ENCODE measurements around the gene MPRIP. TPM values are rescaled to one million over a fixed set of nuclear protein-coding genes. Genes with fewer than 3 reads are reported as not detected.

MPRIP gene
- total RNA-seq, 1 experiment from 2014 or later, result 132 TPM

DNA sequence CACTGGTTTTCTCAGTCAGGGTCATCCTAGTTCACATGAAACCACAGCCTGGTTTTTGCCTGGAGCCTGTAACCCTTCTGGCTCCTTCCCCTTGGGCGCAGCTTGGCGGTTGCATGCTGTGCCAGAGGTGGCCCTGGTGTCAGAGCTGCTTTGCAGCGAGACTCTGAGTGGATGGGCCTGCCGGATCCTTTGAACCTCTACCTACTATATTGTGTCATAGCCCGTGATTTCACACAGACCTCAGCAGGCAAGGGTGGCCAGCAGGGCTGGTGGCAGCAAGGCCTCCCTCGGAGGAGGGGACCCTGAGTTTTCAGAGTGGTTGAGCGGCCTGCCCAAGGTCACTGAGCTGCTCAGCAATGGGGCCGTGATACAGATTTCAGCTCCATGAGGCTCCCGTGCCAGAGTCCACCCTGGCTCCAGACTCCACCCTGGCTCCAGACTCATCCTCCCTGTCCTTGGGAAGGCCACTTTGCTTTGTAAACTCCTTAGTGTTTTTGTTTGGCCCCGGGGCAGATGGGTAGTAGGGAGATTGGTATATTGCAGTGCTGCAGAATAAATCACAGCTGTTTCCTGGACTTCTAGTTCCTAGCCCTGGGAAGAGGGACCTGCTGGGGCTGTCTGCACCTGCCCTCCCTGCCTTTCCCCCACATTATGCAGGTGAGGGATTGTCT, 9.7 kb downstream of the MPRIP start:
- Histone ChIP-seq H3K56ac (ENCODE audit: insufficient read length, low read depth, low read length) (no peak overlapping the region), H3K79me2 (ENCODE audit: insufficient read depth, low read length) (peaks cover 12% of the 10 kb centered on the region; the same call in 1 of the 2 replicates), H3K9me3 (ENCODE audit: control insufficient read depth, low read depth, low read length) (no peaks in the 10 kb centered on the region), H3K27ac (ENCODE audit: insufficient read length, low read depth, low read length) (no peak overlapping the region), H2AK5ac (ENCODE audit: insufficient read length, low read length) (no peak overlapping the region), H3K14ac (ENCODE audit: insufficient read depth, low read length) (no peak overlapping the region; the same call in 1 of the 2 replicates), H2BK15ac (ENCODE audit: low read depth, low read length) (no peak overlapping the region), H3K4me2 (ENCODE audit: insufficient read depth, insufficient read length, low read length) (no peak overlapping the region), H2BK12ac (ENCODE audit: insufficient read length, low read depth, low read length) (no peak overlapping the region), H3T11ph (ENCODE audit: low read length) (no peak overlapping the region), H2BK20ac (ENCODE audit: low read depth, low read length, poor library complexity, severe bottlenecking) (no peak overlapping the region), H3K27me3 (ENCODE audit: insufficient read depth, low read length) (no peaks in the 10 kb centered on the region), H3K18ac (ENCODE audit: insufficient read length, low read depth, low read length) (no peak overlapping the region), H3K4me1 (ENCODE audit: insufficient read depth, low read length) (no peaks in the 10 kb centered on the region), H4K8ac (replicated peaks; ENCODE audit: insufficient read length, low read depth, low read length) (no peak overlapping the region), H3K23ac (ENCODE audit: insufficient read length, low read depth, low read length) (no peak overlapping the region), H2BK5ac (ENCODE audit: insufficient read length, low read length) (no peak overlapping the region), H4K5ac (ENCODE audit: insufficient read length, low read depth, low read length) (no peak overlapping the region), H3K23me2 (ENCODE audit: insufficient read length, low read depth, low read length, poor library complexity, severe bottlenecking) (no peaks in the 10 kb centered on the region), H4K91ac (ENCODE audit: insufficient read length, low read depth, low read length) (no peak overlapping the region), H3K4ac (ENCODE audit: low read depth, low read length) (no peak overlapping the region), H2AFZ (ENCODE audit: low read length) (no peak overlapping the region), H3K79me1 (ENCODE audit: insufficient read depth, low read depth, low read length, poor library complexity, severe bottlenecking) (peaks cover 9% of the 10 kb centered on the region), H4K20me1 (ENCODE audit: control insufficient read depth, insufficient read depth, insufficient read length) (no peaks in the 10 kb centered on the region), H3K9ac (ENCODE audit: extremely low read depth, insufficient read length, low read length) (no peak overlapping the region), H2BK120ac (ENCODE audit: low read depth, low read length, poor library complexity, severe bottlenecking) (no peak overlapping the region)
- TF ChIP-seq, protein P1, sequence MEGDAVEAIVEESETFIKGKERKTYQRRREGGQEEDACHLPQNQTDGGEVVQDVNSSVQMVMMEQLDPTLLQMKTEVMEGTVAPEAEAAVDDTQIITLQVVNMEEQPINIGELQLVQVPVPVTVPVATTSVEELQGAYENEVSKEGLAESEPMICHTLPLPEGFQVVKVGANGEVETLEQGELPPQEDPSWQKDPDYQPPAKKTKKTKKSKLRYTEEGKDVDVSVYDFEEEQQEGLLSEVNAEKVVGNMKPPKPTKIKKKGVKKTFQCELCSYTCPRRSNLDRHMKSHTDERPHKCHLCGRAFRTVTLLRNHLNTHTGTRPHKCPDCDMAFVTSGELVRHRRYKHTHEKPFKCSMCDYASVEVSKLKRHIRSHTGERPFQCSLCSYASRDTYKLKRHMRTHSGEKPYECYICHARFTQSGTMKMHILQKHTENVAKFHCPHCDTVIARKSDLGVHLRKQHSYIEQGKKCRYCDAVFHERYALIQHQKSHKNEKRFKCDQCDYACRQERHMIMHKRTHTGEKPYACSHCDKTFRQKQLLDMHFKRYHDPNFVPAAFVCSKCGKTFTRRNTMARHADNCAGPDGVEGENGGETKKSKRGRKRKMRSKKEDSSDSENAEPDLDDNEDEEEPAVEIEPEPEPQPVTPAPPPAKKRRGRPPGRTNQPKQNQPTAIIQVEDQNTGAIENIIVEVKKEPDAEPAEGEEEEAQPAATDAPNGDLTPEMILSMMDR (conservative IDR thresholded peaks at IDR 0.05), result no peak
- no peaks in the 10 kb centered on the region for H3K9me3 Mint-ChIP-seq
- no peaks in the 10 kb centered on the region; a peak in 3 of 7 replicates for H3K36me3 Mint-ChIP-seq (ENCODE audit: insufficient read depth in 1 of 3, low read depth in 3 of 3)
- H3K27me3 Mint-ChIP-seq (ENCODE audit: low read depth), result no peaks in the 10 kb centered on the region
- H3K4me1 Mint-ChIP-seq, result peaks cover 22 to 27% of the 10 kb centered on the region in 2 experiments
- no CpG with 5 or more reads among the region's 10 CpGs for WGBS (ENCODE audit: extremely low coverage, insufficient read length, low lambda C conversion rate)
- peak; percentile 27 for DNase-seq
- H3K4me3 Mint-ChIP-seq, result no peak overlapping the region
- H3K27ac Mint-ChIP-seq, result peak overlapping the region in 1 of 3 experiments; percentile 5; a peak in 1 of 7 replicates

All from H9 (cell line).